ENCODE measurements around the gene TPSD1. TPM values are rescaled to one million over a fixed set of nuclear protein-coding genes. Genes with fewer than 3 reads are reported as not detected.

The TPSD1 gene
- total and polyA plus RNA-seq, 2 experiments from 2014 or later = not detected

GRCh38 chr16:1209081-1209480 lies 46.8 kb upstream of the TPSD1 start:
- Histone ChIP-seq H3K9me2 (ENCODE audit: insufficient read depth) (no peaks in the 10 kb centered on the region), H3K4me3 (no peak overlapping the region), H3F3A (ENCODE audit: insufficient read depth) (no peaks in the 10 kb centered on the region), H3K27ac (no peak overlapping the region), H3K9ac (no peak overlapping the region), H3K79me2 (ENCODE audit: insufficient read depth) (no peaks in the 10 kb centered on the region), H3K4me1 (ENCODE audit: insufficient read depth) (no peaks in the 10 kb centered on the region), H4K20me1 (ENCODE audit: insufficient read depth) (no peaks in the 10 kb centered on the region), H3K4me2 (ENCODE audit: unreplicated experiment) (no peak overlapping the region), H3K9me3 (ENCODE audit: low read depth) (no peaks in the 10 kb centered on the region), H3K27me3 (replicated peaks; ENCODE audit: insufficient read depth) (no peaks in the 10 kb centered on the region), H2AFZ (no peak overlapping the region), H3K36me3 (ENCODE audit: low read depth) (no peaks in the 10 kb centered on the region)
- in situ Hi-C loops (cut with MboI) = no loop called here
- no peak for DNase-seq
- TF ChIP-seq EZH2phosphoT487 (IDR thresholded peaks at IDR 0.05; ENCODE audit: insufficient read depth, low read depth) (no peak), EZH2 (IDR thresholded peaks at IDR 0.05; ENCODE audit: insufficient read depth, poor library complexity, severe bottlenecking) (no peak)
- WGBS, 2 experiments (ENCODE audit: low coverage in 1 of 2, low lambda C conversion rate in 2 of 2, missing lambda C conversion rate in 2 of 2) = 84 to 89% methylated on average over 31 to 37 of the region's 43 CpGs

- WGBS, 2 experiments (ENCODE audit: low coverage in 1 of 2, low lambda C conversion rate in 2 of 2, missing lambda C conversion rate in 2 of 2) = 82 to 84% methylated on average over 10 to 23 of the region's 23 CpGs
- no peaks in the 10 kb centered on the region for H3K9me3 ChIP-seq (ENCODE audit: low read depth)
- in situ Hi-C loops (cut with MboI) = no loop called here
- no peaks in the 10 kb centered on the region for H3K79me2 ChIP-seq (ENCODE audit: insufficient read depth)
- H3K9me2 ChIP-seq (ENCODE audit: insufficient read depth) = no peaks in the 10 kb centered on the region
- no peaks in the 10 kb centered on the region for H3F3A ChIP-seq (ENCODE audit: insufficient read depth)
- H3K4me1 ChIP-seq (ENCODE audit: insufficient read depth) = no peaks in the 10 kb centered on the region
- no peak overlapping the region for H2AFZ ChIP-seq
- DNase-seq = no peak
- TF ChIP-seq EZH2phosphoT487 (IDR thresholded peaks at IDR 0.05; ENCODE audit: insufficient read depth, low read depth) (no peak), EZH2 (IDR thresholded peaks at IDR 0.05; ENCODE audit: insufficient read depth, poor library complexity, severe bottlenecking) (no peak)
- H3K36me3 ChIP-seq (ENCODE audit: low read depth) = no peaks in the 10 kb centered on the region
- H3K4me2 ChIP-seq (ENCODE audit: unreplicated experiment) = no peak overlapping the region
- no peaks in the 10 kb centered on the region for H3K27me3 ChIP-seq (replicated peaks; ENCODE audit: insufficient read depth)
- H3K27ac ChIP-seq = no peak overlapping the region
- no peaks in the 10 kb centered on the region for H4K20me1 ChIP-seq (ENCODE audit: insufficient read depth)
- no peak overlapping the region for H3K9ac ChIP-seq
- no peak overlapping the region for H3K4me3 ChIP-seq
These were observed 45.4 kb upstream of the TPSD1 start for GRCh38 chr16:1210461-1210860.

- H3K4me1 ChIP-seq (ENCODE audit: insufficient read depth) = no peaks in the 10 kb centered on the region
- 84 to 88% methylated on average over 33 to 65 of the region's 65 CpGs for WGBS, 2 experiments (ENCODE audit: low coverage in 1 of 2, low lambda C conversion rate in 2 of 2, missing lambda C conversion rate in 2 of 2)
- no peaks in the 10 kb centered on the region for H3K36me3 ChIP-seq (ENCODE audit: low read depth)
- H4K20me1 ChIP-seq (ENCODE audit: insufficient read depth) = no peaks in the 10 kb centered on the region
- TF ChIP-seq EZH2 (IDR thresholded peaks at IDR 0.05; ENCODE audit: insufficient read depth, poor library complexity, severe bottlenecking) = no peak
- TF ChIP-seq EZH2phosphoT487 (IDR thresholded peaks at IDR 0.05; ENCODE audit: insufficient read depth, low read depth) = no peak
- no peaks in the 10 kb centered on the region for H3K27me3 ChIP-seq (replicated peaks; ENCODE audit: insufficient read depth)
- H3K4me2 ChIP-seq (ENCODE audit: unreplicated experiment) = no peak overlapping the region
- no peaks in the 10 kb centered on the region for H3K9me2 ChIP-seq (ENCODE audit: insufficient read depth)
- no peaks in the 10 kb centered on the region for H3F3A ChIP-seq (ENCODE audit: insufficient read depth)
- H3K9me3 ChIP-seq (ENCODE audit: low read depth) = no peaks in the 10 kb centered on the region
- no peak overlapping the region for H3K4me3 ChIP-seq
- no peaks in the 10 kb centered on the region for H3K79me2 ChIP-seq (ENCODE audit: insufficient read depth)
- in situ Hi-C loops (cut with MboI) = no loop called here
- no peak overlapping the region for H3K27ac ChIP-seq
- H2AFZ ChIP-seq = no peak overlapping the region
- no peak overlapping the region for H3K9ac ChIP-seq
- no peak for DNase-seq
These were observed 44.2 kb upstream of the TPSD1 start for GRCh38 chr16:1211451-1212268.

- H3K9me3 ChIP-seq (ENCODE audit: low read depth) = no peaks in the 10 kb centered on the region
- H3K9ac ChIP-seq = no peak overlapping the region
- H3K27me3 ChIP-seq (replicated peaks; ENCODE audit: insufficient read depth) = no peaks in the 10 kb centered on the region
- no peak for DNase-seq
- in situ Hi-C loops (cut with MboI) = no loop called here
- WGBS, 2 experiments (ENCODE audit: low coverage in 1 of 2, low lambda C conversion rate in 2 of 2, missing lambda C conversion rate in 2 of 2) = 69 to 80% methylated on average over 14 to 40 of the region's 40 CpGs
- no peaks in the 10 kb centered on the region for H3K36me3 ChIP-seq (ENCODE audit: low read depth)
- H3K4me2 ChIP-seq (ENCODE audit: unreplicated experiment) = no peak overlapping the region
- H4K20me1 ChIP-seq (ENCODE audit: insufficient read depth) = no peaks in the 10 kb centered on the region
- no peak overlapping the region for H2AFZ ChIP-seq
- no peaks in the 10 kb centered on the region for H3K79me2 ChIP-seq (ENCODE audit: insufficient read depth)
- H3K27ac ChIP-seq = no peak overlapping the region
- no peaks in the 10 kb centered on the region for H3F3A ChIP-seq (ENCODE audit: insufficient read depth)
- TF ChIP-seq EZH2phosphoT487 (IDR thresholded peaks at IDR 0.05; ENCODE audit: insufficient read depth, low read depth) (no peak), EZH2 (IDR thresholded peaks at IDR 0.05; ENCODE audit: insufficient read depth, poor library complexity, severe bottlenecking) (no peak)
- H3K9me2 ChIP-seq (ENCODE audit: insufficient read depth) = no peaks in the 10 kb centered on the region
- no peaks in the 10 kb centered on the region for H3K4me1 ChIP-seq (ENCODE audit: insufficient read depth)
- H3K4me3 ChIP-seq = no peak overlapping the region
These were observed 43.2 kb upstream of the TPSD1 start for GRCh38 chr16:1212616-1213194.
